H1 (cell line): ENCODE data around the gene DENND1A. TPM values are rescaled to one million over a fixed set of nuclear protein-coding genes. Genes with fewer than 3 reads are reported as not detected.
A peak's percentile ranks its signal among the peaks of the same experiment; 100 is the strongest.

Experiments used
- JUND ChIP-seq: IDR thresholded peaks from 2 replicates; pipeline ENCODE4 v1.6.1; 2011; ENCODE audit warnings: mild to moderate bottlenecking, improper control_type of control experiment, low read length
- RXRA ChIP-seq: IDR thresholded peaks from 2 replicates; pipeline ENCODE4 v1.6.1; 2011; ENCODE audit warnings: low read depth, mild to moderate bottlenecking, low read length, moderate library complexity; ENCODE audit not compliant: insufficient read depth
- SIRT6 ChIP-seq: IDR thresholded peaks from one replicate; pipeline ENCODE4 v1.7.1; 2012; ENCODE audit warnings: low read length, inconsistent platforms
- polyA plus RNA-seq, 7 experiments: library from polyadenylated mRNA; depleted of rRNA in 3 of 7; stranded (reverse) in 5 of 7; unstranded in 2 of 7; fragments of >200 nt in 5 of 7; fragments of 200-250 nt in 2 of 7; gene quantifications; 1 replicate in 5 of 7; 2 replicates in 1 of 7; 4 replicates in 1 of 7; pipeline versions ENCODE4 v1.2.1 to v1.2.3, GENCODE V29; 2011 to 2013; ENCODE audit warnings: missing spikeins in 2 of 7, mixed read lengths in 2 of 7
- total RNA-seq: library from RNA; stranded (reverse); fragmentation: NEBNext Ultra II Directional; extraction: Animal tissue kit (Norgen Biotek cat#: 25700); gene quantifications from 2 replicates; pipeline ENCODE4 v1.2.1, GENCODE V29; 2021

Gene DENND1A
- total and polyA plus RNA-seq, 2 of the 8 experiments (the other 6 are each of a cell fraction or from before 2014, with no cell fraction given) = 24.1 to 26.4 TPM

DNA sequence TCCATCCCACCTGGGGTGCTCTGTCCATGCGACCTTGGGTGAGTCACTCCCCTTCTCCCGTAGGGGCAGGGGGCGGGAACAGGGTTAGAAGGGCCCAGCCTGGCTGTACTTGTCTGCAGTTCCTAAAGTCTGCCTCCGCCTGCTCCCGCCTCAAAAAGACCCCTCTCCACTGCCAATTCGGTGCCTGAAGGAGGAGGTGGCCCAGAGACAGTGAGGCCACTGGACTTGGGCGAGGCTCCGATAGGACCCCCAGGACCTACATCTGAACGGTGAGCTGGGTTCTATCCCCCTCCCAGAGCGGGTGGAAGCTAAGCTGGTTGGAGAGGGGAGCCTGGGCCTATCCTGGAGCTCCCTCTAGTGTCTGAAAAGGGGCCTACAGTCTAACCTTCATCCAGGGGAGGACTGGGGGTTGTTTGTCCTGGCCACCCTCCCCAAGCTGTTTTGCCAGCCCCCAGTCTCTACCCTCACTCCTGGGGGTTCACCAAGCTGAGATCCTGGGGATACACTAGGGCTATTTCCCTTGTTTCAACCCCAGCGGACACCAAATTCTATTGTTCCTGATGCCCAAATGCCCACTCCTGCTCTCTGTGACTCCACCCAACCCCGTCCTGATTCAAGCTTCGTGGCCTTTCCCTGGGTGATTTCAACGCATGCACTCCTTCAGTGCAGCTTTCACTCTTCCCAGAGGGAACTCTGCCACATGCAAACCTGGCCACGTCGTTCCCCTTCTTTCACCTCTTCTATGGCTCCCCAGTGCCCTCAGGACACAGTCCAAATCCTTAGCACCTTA, 580.0 kb downstream of the DENND1A start (continued):
- no peak for TF ChIP-seq RXRA
- peak; percentile 4; the same call in 1 of the 2 replicates for TF ChIP-seq JUND
- TF ChIP-seq SIRT6 = no peak
